ENCODE measurements around the gene TPRKB.
"Not testable (repeated sequence)": the region's sequence is repeated elsewhere in the genome, so short reads cannot be mapped to it uniquely, and the experiment has no call there.

The TPRKB gene

DNA sequence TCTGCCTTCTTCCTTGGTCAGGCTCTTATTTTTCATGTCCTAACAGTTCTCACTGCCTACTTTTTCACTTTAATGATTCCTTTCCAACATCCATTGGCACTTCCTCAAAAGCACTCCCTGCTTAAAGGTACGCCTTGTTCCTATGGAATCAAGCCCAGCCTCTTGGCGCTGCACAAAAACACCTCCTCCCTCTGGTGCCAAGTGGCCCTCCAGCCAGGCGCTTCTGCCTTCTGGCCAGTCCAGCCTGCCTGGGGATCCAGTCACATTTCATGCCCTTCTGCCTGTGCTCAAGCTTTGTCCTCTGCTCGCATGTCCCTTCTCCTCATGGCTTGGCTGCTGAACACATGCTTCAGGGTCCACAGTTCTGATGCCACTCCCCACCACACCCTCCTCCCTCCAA lies 6.3 kb downstream of the TPRKB start:
- TF ChIP-seq, protein P1, sequence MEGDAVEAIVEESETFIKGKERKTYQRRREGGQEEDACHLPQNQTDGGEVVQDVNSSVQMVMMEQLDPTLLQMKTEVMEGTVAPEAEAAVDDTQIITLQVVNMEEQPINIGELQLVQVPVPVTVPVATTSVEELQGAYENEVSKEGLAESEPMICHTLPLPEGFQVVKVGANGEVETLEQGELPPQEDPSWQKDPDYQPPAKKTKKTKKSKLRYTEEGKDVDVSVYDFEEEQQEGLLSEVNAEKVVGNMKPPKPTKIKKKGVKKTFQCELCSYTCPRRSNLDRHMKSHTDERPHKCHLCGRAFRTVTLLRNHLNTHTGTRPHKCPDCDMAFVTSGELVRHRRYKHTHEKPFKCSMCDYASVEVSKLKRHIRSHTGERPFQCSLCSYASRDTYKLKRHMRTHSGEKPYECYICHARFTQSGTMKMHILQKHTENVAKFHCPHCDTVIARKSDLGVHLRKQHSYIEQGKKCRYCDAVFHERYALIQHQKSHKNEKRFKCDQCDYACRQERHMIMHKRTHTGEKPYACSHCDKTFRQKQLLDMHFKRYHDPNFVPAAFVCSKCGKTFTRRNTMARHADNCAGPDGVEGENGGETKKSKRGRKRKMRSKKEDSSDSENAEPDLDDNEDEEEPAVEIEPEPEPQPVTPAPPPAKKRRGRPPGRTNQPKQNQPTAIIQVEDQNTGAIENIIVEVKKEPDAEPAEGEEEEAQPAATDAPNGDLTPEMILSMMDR (IDR thresholded peaks at IDR 0.05; ENCODE audit: low read depth, low read length): no peak
- no peak for DNase-seq (ENCODE audit: extremely low read depth, low read depth)

DNA sequence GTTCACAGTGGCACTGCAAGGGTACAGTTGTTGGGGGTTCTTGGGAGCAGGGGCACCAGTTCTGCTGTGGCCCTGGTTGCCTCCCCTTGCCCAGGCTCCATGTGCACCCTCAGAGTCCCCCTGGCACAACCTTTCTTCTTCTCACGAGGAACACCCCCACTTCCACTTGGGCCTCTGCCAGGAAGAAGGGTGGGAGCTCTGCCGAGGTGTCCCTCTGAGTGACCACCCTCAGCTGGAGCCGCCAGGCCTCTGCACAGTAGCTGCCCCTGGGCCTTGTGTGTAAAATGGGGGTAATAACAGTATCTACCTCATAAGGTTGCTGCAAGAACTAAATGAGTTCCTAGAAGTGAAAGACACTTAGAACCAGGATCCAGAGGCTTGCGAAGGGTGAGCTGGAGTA lies 8.4 kb downstream of the TPRKB start:
- no peak for DNase-seq (ENCODE audit: extremely low read depth, low read depth)

DNA sequence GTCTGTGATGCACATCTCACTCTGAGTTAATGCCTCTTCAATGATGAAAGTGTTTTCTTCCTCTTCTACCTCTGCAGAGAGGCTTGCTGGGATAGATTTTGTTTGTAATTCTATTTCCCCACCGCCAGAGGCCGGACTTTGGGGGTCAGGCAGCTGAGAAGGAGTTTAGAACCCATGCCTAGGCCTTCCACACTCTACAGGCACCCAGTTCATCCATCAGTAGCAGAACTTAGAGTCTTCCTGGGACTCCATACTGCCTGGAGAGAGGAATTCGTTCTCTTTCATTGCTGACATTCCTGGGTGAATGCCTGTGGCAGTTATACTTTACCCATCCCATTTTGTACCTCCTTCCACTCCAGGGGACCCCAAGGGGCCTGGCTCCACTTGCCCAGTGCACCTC lies 9.1 kb downstream of the TPRKB start:
- DNase-seq (ENCODE audit: extremely low read depth, low read depth): no peak

More for the DNA sequence above, 8.4 kb downstream of the TPRKB start:
- TF ChIP-seq, protein P1 (IDR thresholded peaks at IDR 0.05; ENCODE audit: low read depth, low read length): no peak

DNA sequence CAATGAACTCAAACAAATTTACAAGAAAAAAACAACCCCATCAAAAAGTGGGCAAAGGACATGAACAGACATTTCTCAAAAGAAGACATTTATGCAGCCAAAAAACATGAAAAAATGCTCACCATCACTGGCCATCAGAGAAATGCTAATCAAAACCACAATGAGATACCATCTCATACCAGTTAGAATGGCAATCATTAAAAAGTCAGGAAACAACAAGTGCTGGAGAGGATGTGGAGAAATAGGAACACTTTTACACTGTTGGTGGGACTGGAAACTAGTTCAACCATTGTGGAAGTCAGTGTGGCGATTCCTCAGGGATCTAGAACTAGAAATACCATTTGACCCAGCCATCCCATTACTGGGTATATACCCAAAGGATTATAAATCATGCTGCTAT lies 10.5 kb downstream of the TPRKB start:
- DNase-seq (ENCODE audit: extremely low read depth, low read depth): not testable (repeated sequence)

More for the DNA sequence above, 9.1 kb downstream of the TPRKB start:
- TF ChIP-seq, protein P1 (IDR thresholded peaks at IDR 0.05; ENCODE audit: low read depth, low read length): no peak

DNA sequence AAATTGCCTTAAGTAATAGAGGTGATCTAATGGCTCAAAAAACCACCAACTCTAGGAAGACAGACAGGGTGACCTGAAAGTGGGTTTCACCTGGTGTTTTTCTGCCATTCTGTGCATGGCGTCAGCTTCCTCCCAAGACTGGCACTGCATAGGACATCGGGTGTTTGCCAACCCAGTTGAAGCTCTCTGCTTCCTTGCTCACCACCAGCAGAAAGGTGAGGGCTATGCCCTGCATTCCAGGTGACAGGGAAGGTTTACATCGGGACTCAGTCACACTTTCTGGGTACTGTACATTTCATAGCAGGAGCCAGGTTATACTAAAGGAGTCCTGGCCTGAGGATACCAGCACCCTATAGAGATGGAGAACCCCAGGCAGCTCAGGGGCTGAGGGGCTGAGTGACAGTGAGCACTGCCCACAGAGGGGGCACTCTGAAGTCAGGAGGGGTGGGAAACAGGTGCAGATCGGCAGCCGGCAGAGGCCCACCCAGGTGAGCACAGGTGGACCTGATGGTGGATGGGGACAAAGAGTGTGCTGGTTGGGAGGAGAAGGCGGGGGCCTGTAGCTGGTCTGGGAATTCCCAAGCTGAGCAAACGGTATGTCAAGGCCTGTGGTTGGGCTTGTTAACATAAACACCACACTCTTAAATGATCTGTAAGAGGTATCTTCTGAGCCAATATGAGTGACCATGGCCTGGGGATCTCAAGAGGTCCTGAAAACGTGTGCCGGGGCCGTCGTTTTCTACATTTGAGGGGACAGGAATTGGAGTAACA lies 18.1 kb downstream of the TPRKB start:
- DNase-seq (ENCODE audit: extremely low read depth, low read depth): no peak
- TF ChIP-seq, protein P1 (IDR thresholded peaks at IDR 0.05; ENCODE audit: low read depth, low read length): no peak

DNA sequence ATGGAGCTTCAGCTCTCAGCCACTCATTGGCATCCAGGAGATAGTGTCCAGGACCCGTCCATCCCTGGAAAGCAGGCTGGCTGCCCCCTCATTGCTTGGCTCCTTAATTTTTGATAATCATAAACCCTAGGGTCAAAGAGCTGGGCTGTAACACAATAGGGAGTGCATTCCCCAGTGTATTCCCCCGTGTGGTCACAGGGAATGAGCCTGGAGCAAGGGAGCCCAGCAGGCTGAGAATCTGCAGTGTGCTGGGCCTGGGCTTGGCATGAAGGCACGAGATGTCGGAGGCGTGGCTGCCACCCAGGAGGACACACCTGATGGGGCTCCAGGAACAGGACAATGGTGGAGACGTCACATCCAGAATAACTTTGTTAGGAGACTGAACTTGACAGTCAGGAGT lies 18.7 kb downstream of the TPRKB start:
- TF ChIP-seq, protein P1 (IDR thresholded peaks at IDR 0.05; ENCODE audit: low read depth, low read length): no peak
- DNase-seq (ENCODE audit: extremely low read depth, low read depth): no peak

DNA sequence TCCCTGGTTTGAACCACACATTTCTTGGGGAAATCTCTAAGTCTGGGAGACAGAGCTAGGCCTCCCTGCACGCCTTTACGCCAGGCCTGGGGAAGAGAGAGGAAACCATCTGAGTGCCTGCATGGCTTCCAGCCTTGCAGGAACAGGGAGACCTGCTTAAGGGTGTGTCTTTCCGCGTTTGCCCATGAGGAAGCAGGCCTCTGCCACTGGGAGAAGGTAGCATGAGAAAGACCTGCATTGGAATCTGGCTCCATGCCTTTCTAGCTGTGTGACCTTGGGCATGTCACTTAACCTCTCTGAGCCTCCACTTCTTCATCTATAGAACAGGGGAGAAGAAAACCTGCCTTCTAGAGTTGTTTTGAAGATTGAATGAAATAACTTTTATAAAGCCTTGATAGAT lies 19.4 kb downstream of the TPRKB start:
- not testable (repeated sequence) for DNase-seq (ENCODE audit: extremely low read depth, low read depth)

DNA sequence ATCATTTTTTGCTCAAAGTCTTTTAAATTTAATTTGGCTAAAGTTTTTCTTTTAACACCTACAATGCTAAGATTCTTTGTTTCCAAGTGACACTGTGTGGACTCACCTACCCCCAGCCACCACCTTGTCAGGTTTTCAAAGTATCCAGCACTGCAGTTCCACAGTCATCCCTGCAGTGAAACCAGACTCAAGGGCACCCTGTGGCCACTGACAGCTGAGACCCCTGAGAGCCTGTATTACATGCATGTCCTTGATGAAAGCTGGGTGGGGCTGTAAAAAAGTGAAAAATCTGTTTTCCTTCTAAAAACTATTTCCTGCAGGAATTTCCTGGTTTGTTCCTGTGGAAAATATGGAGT lies 19.9 kb downstream of the TPRKB start:
- TF ChIP-seq, protein P1 (IDR thresholded peaks at IDR 0.05; ENCODE audit: low read depth, low read length): no peak

More for the DNA sequence above, 19.9 kb downstream of the TPRKB start:
- DNase-seq (ENCODE audit: extremely low read depth, low read depth): no peak
